Fibroblast of skin of abdomen (primary cell): ENCODE data around the gene CHMP1B.
"Not testable (repeated sequence)": the region's sequence is repeated elsewhere in the genome, so short reads cannot be mapped to it uniquely, and the experiment has no call there.

Experiments
- DNase-seq: peaks from one replicate; pipeline ENCODE4 v3.0.0-alpha.2; 2013

CHMP1B gene

GRCh38 chr18:11872479-11873136, 21.4 kb downstream of the CHMP1B start:
- DNase-seq = no peak

- DNase-seq = no peak
Observed at GRCh38 chr18:11873670-11874340, 22.6 kb downstream of the CHMP1B start.

GRCh38 chr18:11874676-11875075, 23.5 kb downstream of the CHMP1B start:
- no peak for DNase-seq

- no peak for DNase-seq
Observed at GRCh38 chr18:11877497-11878135, 26.4 kb downstream of the CHMP1B start.

GRCh38 chr18:11880586-11881304, 29.5 kb downstream of the CHMP1B start:
- no peak for DNase-seq

GRCh38 chr18:11882636-11883035, 31.4 kb downstream of the CHMP1B start:
- DNase-seq = no peak

- no peak for DNase-seq
Observed at GRCh38 chr18:11883153-11883552, 31.9 kb downstream of the CHMP1B start.

- DNase-seq = no peak
Observed at GRCh38 chr18:11884396-11885030, 33.3 kb downstream of the CHMP1B start.

GRCh38 chr18:11885278-11885947, 34.2 kb downstream of the CHMP1B start:
- no peak for DNase-seq

GRCh38 chr18:11886577-11887110, 35.4 kb downstream of the CHMP1B start:
- no peak for DNase-seq

- no peak for DNase-seq
Observed at GRCh38 chr18:11887328-11888128, 36.3 kb downstream of the CHMP1B start.

- no peak for DNase-seq
Observed at GRCh38 chr18:11888726-11889125, 37.5 kb downstream of the CHMP1B start.

GRCh38 chr18:11889284-11889683, 38.1 kb downstream of the CHMP1B start:
- DNase-seq = no peak

- DNase-seq = no peak
Observed at GRCh38 chr18:11891737-11892136, 40.5 kb downstream of the CHMP1B start.

GRCh38 chr18:11892438-11892837, 41.2 kb downstream of the CHMP1B start:
- not testable (repeated sequence) for DNase-seq

GRCh38 chr18:11897781-11898180, 46.6 kb downstream of the CHMP1B start:
- no peak for DNase-seq

GRCh38 chr18:11899063-11899462, 47.9 kb downstream of the CHMP1B start:
- DNase-seq = no peak

GRCh38 chr18:11901826-11902438, 50.7 kb downstream of the CHMP1B start:
- no peak for DNase-seq

GRCh38 chr18:11902522-11903292, 51.5 kb downstream of the CHMP1B start:
- peak; percentile 19 for DNase-seq
